A673 (cell line): ENCODE measurements around the gene EXOC6B. TPM values are rescaled to one million over a fixed set of nuclear protein-coding genes. Genes with fewer than 3 reads are reported as not detected.

ENCODE experiments used
- BruUV-seq: library from RNA; stranded (reverse); fragments of 400-500 nt; replicated peaks from 2 replicates; lab custom pipeline; 2021; lab: Mats Ljungman, UMichigan
- CTCF ChIA-PET: fragments of 300-600 bp; sonication (Branson Sonifier 250); formaldehyde crosslinking; loops from one replicate; lab custom pipeline; 2022; ENCODE audit warnings: antibody characterized with exemption; lab: Charles Lee
- POLR2A ChIA-PET: fragments of 300-600 bp; sonication (Branson Sonifier 250); formaldehyde crosslinking; loops from one replicate; lab custom pipeline; 2022; ENCODE audit warnings: antibody characterized with exemption; ENCODE audit not compliant: low non-redundant PET; lab: Charles Lee
- DNase-seq: peaks from one replicate; pipeline ENCODE4 v3.0.0-alpha.2; 2015; ENCODE audit warnings: low spot score
- H3K27ac ChIP-seq: fragments of 200-600 bp; sonication (generic); 2 replicates; pipeline ENCODE4 v1.5.1; 2016; ENCODE audit warnings: mixed run types, low read depth, mild to moderate bottlenecking, mixed read lengths, antibody characterized with exemption, low read length; ENCODE audit not compliant: poor library complexity, severe bottlenecking
- H3K27me3 ChIP-seq: fragments of 200-600 bp; sonication (generic); replicated peaks from 2 replicates; pipeline ENCODE4 v1.6.1; 2017; ENCODE audit warnings: mixed run types, low read depth, mild to moderate bottlenecking, mixed read lengths, antibody characterized with exemption, low read length; ENCODE audit not compliant: insufficient read depth, poor library complexity
- H3K36me3 ChIP-seq: fragments of 200-600 bp; sonication (generic); 2 replicates; pipeline ENCODE4 v1.6.1; 2016; ENCODE audit warnings: mixed run types, mild to moderate bottlenecking, mixed read lengths, antibody characterized with exemption, low read length; ENCODE audit not compliant: insufficient read depth, poor library complexity, severe bottlenecking
- H3K4me1 ChIP-seq: fragments of 200-600 bp; sonication (generic); 2 replicates; pipeline ENCODE4 v1.6.1; 2017; ENCODE audit warnings: mixed run types, mild to moderate bottlenecking, mixed read lengths, antibody characterized with exemption, low read length; ENCODE audit not compliant: insufficient read depth, poor library complexity, severe bottlenecking
- H3K4me3 ChIP-seq: fragments of 200-600 bp; sonication (generic); 2 replicates; pipeline ENCODE4 v1.5.1; 2016; ENCODE audit warnings: low read depth, mixed run types, mild to moderate bottlenecking, mixed read lengths, low read length; ENCODE audit not compliant: poor library complexity, severe bottlenecking
- H3K9me3 ChIP-seq: fragments of 200-600 bp; sonication (generic); 2 replicates; pipeline ENCODE4 v1.6.1; 2016; ENCODE audit warnings: mixed run types, low read depth, mild to moderate bottlenecking, mixed read lengths, antibody characterized with exemption, low read length; ENCODE audit not compliant: poor library complexity, severe bottlenecking
- CTCF ChIP-seq: fragments of 300-800, 200-600 bp; sonication (generic); conservative IDR thresholded peaks from 2 replicates; pipeline ENCODE4 v1.5.1; 2017; ENCODE audit warnings: low read depth, mild to moderate bottlenecking, antibody characterized with exemption, low read length, moderate library complexity, mixed read lengths
- EZH2 ChIP-seq: fragments of 200-600 bp; sonication (generic); IDR thresholded peaks from 2 replicates; pipeline ENCODE4 v1.6.1; 2017; ENCODE audit warnings: borderline replicate concordance, low read depth, mild to moderate bottlenecking, mixed read lengths, antibody characterized with exemption, low read length; ENCODE audit not compliant: poor library complexity, severe bottlenecking
- intact Hi-C: fragments of 100-400 bp; cut with micrococcal nuclease; formaldehyde crosslinking; loops from one replicate; pipeline ENCODE4 v1.10.0; 2022; ENCODE audit not compliant: unreplicated experiment
- total RNA-seq: library from RNA; stranded (reverse); gene quantifications from 2 replicates; pipeline ENCODE4 v1.2.3, GENCODE V29; 2021

The EXOC6B gene
- total RNA-seq, 1 experiment from 2014 or later: 138 TPM

DNA sequence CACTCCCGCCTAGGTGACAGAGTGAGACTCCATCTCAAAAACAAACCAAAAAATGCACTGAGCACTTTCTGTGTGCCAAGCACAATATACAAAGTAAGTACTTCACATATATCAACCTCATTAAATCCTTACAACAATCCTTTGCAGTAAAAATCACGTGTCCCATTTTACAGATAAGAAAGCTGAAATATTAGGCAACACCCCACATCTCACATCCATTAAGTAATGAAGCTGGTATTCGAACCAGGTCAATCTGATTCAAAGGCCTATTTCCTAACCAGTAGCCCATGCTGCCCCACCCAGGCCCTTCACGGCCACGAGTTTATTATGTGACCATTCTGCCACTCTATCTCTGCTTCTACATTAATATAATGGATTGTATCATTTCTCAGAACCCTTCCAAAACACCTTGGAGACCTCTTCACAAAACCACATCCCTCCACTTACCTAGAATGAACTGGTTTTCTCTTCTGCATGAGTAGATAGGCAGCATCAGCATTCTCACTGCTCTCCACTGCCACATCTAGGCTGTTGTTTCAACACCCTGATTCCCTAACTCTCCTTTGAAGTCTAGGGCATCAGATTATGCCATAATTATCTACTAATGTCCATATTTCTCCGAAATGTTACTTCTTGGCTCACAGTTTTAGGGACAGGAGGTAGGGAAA, 3.1 kb upstream of the EXOC6B start:
- Histone ChIP-seq H3K27me3 (no peaks in the 10 kb centered on the region), H3K4me3 (no peak overlapping the region), H3K36me3 (no peaks in the 10 kb centered on the region), H3K4me1 (peaks cover 15% of the 10 kb centered on the region), H3K9me3 (no peaks in the 10 kb centered on the region), H3K27ac (no peak overlapping the region)
- DNase-seq: no peak
- ChIA-PET POLR2A (no interaction called here), CTCF (interaction anchor here (0.6 kb wide), 1 partner anchor 42 kb away, joined by 3 read pairs; no protein-coding TSS in a partner anchor)
- intact Hi-C loops: no loop called here
- BruUV-seq: no TSS peak
- TF ChIP-seq EZH2 (no peak), CTCF (no peak)

DNA sequence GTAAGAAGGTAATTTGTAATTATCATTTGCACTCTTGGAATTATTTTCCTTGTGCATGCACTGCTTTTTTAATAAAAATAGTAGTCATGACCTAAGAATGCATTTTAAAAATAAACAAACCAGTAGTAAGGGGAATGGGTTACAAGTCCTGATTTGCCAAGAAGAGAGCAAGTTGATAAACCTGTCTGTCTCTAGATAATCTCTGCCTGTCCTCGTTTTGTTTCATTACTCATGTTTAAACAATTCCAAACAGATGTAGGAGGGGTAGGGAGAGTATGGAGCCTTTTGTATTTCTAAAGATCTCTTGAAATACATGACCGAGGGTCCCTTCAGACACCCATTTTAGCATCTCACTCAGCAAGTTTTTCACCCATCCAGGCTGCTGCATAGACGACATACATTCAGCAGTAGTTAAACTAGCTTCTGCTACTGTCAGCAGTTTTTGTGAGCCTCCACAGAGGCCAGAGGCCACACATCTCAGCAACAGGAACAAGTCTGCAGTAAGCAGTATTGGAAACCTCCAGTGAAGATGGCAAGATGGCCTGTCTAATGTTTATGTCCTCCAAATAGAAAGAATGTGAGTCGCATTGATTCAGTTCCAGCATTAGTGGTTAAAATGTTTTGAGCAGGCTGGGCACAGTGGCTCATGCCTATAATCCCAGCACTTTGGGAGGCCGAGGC, 2.3 kb upstream of the EXOC6B start:
- ChIA-PET CTCF (no interaction called here), POLR2A (no interaction called here)
- H3K27ac ChIP-seq: no peak overlapping the region
- BruUV-seq: no TSS peak
- no peaks in the 10 kb centered on the region for H3K27me3 ChIP-seq
- DNase-seq: no peak
- H3K9me3 ChIP-seq: no peaks in the 10 kb centered on the region
- no peak overlapping the region for H3K4me3 ChIP-seq
- intact Hi-C loops: no loop called here
- peaks cover 16% of the 10 kb centered on the region for H3K4me1 ChIP-seq
- no peaks in the 10 kb centered on the region for H3K36me3 ChIP-seq
- TF ChIP-seq CTCF: no peak
- TF ChIP-seq EZH2: no peak

- no peak for TF ChIP-seq EZH2
- TF ChIP-seq CTCF: no peak
- no peak overlapping the region for H3K4me3 ChIP-seq
- ChIA-PET POLR2A (no interaction called here), CTCF (no interaction called here)
- H3K27me3 ChIP-seq: no peaks in the 10 kb centered on the region
- no TSS peak for BruUV-seq
- intact Hi-C loops: no loop called here
- H3K36me3 ChIP-seq: no peaks in the 10 kb centered on the region
- no peaks in the 10 kb centered on the region for H3K9me3 ChIP-seq
- no peak overlapping the region for H3K27ac ChIP-seq
- H3K4me1 ChIP-seq: peaks cover 13% of the 10 kb centered on the region
- no peak for DNase-seq
Measured at GRCh38 chr2:72827487-72827886, 1.7 kb upstream of the EXOC6B start.
